HG02870 (cell line): ENCODE measurements around the gene CHD3.
A peak's percentile ranks its signal among the peaks of the same experiment; 100 is the strongest.
"Not testable (repeated sequence)": the region's sequence is repeated elsewhere in the genome, so short reads cannot be mapped to it uniquely, and the experiment has no call there.

ENCODE experiments used
- ATAC-seq: cut with Tn5 transposase; IDR thresholded peaks from one replicate; pipeline ENCODE4 v1.9.1; 2021; ENCODE audit warnings: mild to moderate bottlenecking, moderate library complexity; ENCODE audit not compliant: unreplicated experiment

CHD3 gene

GRCh38 chr17:7849751-7850504, 38.7 kb upstream of the CHD3 start:
- ATAC-seq = no peak

GRCh38 chr17:7850701-7851437, 37.7 kb upstream of the CHD3 start:
- no peak for ATAC-seq

- ATAC-seq = peak; percentile 84
Observed at GRCh38 chr17:7851438-7852261, 36.9 kb upstream of the CHD3 start.

GRCh38 chr17:7852262-7852670, 36.3 kb upstream of the CHD3 start:
- no peak for ATAC-seq

GRCh38 chr17:7852919-7853690, 35.5 kb upstream of the CHD3 start:
- ATAC-seq = no peak

GRCh38 chr17:7853691-7854038, 34.9 kb upstream of the CHD3 start:
- no peak for ATAC-seq

GRCh38 chr17:7854078-7854777, 34.4 kb upstream of the CHD3 start:
- no peak for ATAC-seq

- ATAC-seq = no peak
Observed at GRCh38 chr17:7854851-7855659, 33.5 kb upstream of the CHD3 start, which contains the start of gene TMEM88. Gene TMEM88 (plus strand): TSS chr17:7855066. CDS start chr17:7855075, 9 bp downstream.

GRCh38 chr17:7855660-7856010, 33.0 kb upstream of the CHD3 start:
- ATAC-seq = no peak

GRCh38 chr17:7856011-7856810, 32.4 kb upstream of the CHD3 start:
- no peak for ATAC-seq

GRCh38 chr17:7856811-7857712, 31.5 kb upstream of the CHD3 start, which contains the start of gene NAA38:
Gene NAA38 (minus strand): TSS chr17:7857559. CDS start chr17:7857463, 96 bp downstream.
- ATAC-seq = peak; percentile 76

- peak; percentile 38 for ATAC-seq
Observed at GRCh38 chr17:7857713-7858521, 30.7 kb upstream of the CHD3 start, which contains the start of gene CYB5D1. Gene CYB5D1 (plus strand): TSS chr17:7858003. CDS start chr17:7858135, 132 bp downstream.

GRCh38 chr17:7858522-7858810, 30.1 kb upstream of the CHD3 start:
- no peak for ATAC-seq

GRCh38 chr17:7859028-7859427, 29.6 kb upstream of the CHD3 start:
- no peak for ATAC-seq

- no peak for ATAC-seq
Observed at GRCh38 chr17:7862692-7863437, 25.7 kb upstream of the CHD3 start.

GRCh38 chr17:7864384-7864783, 24.2 kb upstream of the CHD3 start:
- not testable (repeated sequence) for ATAC-seq
